Mesendoderm (in vitro differentiated cells): ENCODE measurements around the gene KCTD6.
A peak's percentile ranks its signal among the peaks of the same experiment; 100 is the strongest.

Experiments used
- DNase-seq: peaks from one replicate; pipeline ENCODE4 v3.0.0; 2013
- H2AK5ac ChIP-seq: 2 replicates; pipeline ENCODE4 v1.6.1; 2013; ENCODE audit warnings: low read length, inconsistent platforms
- H2BK120ac ChIP-seq: 2 replicates; pipeline ENCODE4 v1.6.1; 2013; ENCODE audit warnings: low read depth, mild to moderate bottlenecking, low read length, moderate library complexity, mixed read lengths
- H2BK15ac ChIP-seq: replicated peaks from 2 replicates; pipeline ENCODE4 v1.6.1; 2013; ENCODE audit warnings: low read depth, mild to moderate bottlenecking, moderate library complexity
- H2BK5ac ChIP-seq: 2 replicates; pipeline ENCODE4 v1.6.1; 2013; ENCODE audit warnings: low read length, inconsistent platforms
- H3K18ac ChIP-seq: 2 replicates; pipeline ENCODE4 v1.6.1; 2013; ENCODE audit warnings: mild to moderate bottlenecking, low read length, mixed read lengths
- H3K23ac ChIP-seq: one replicate; pipeline ENCODE4 v1.6.1; 2013; ENCODE audit warnings: low read length
- H3K27ac ChIP-seq: 2 replicates; pipeline ENCODE4 v1.5.1; 2013; ENCODE audit warnings: low read depth, mild to moderate bottlenecking, inconsistent platforms, low read length, moderate library complexity
- H3K27me3 ChIP-seq: 2 replicates; pipeline ENCODE4 v1.6.1; 2013; ENCODE audit warnings: low read length, control low read depth, mild to moderate bottlenecking, inconsistent platforms; ENCODE audit not compliant: insufficient read depth, poor library complexity
- H3K36me3 ChIP-seq: 2 replicates; pipeline ENCODE4 v1.6.1; 2013; ENCODE audit warnings: low read length, inconsistent platforms; ENCODE audit not compliant: control insufficient read depth, insufficient read depth
- H3K4ac ChIP-seq: one replicate; pipeline ENCODE4 v1.6.1; 2013; ENCODE audit warnings: low read depth, mild to moderate bottlenecking, low read length, moderate library complexity
- H3K4me1 ChIP-seq: 2 replicates; pipeline ENCODE4 v1.6.1; 2013; ENCODE audit warnings: low read depth, low read length, inconsistent platforms; ENCODE audit not compliant: control insufficient read depth
- H3K4me2 ChIP-seq: 2 replicates; pipeline ENCODE4 v1.6.1; 2013; ENCODE audit warnings: low read length
- H3K4me3 ChIP-seq: 2 replicates; pipeline ENCODE4 v1.5.1; 2013; ENCODE audit warnings: mild to moderate bottlenecking, low read length
- H3K56ac ChIP-seq: one replicate; pipeline ENCODE4 v1.6.1; 2013; ENCODE audit warnings: low read length
- H3K79me1 ChIP-seq: 2 replicates; pipeline ENCODE4 v1.6.1; 2013; ENCODE audit warnings: low read length, inconsistent platforms
- H3K79me2 ChIP-seq: 2 replicates; pipeline ENCODE4 v1.6.1; 2013; ENCODE audit warnings: mild to moderate bottlenecking, low read length; ENCODE audit not compliant: control insufficient read depth, insufficient read depth
- H3K9ac ChIP-seq: 2 replicates; pipeline ENCODE4 v1.6.1; 2013; ENCODE audit warnings: low read length, inconsistent platforms
- H4K5ac ChIP-seq: one replicate; pipeline ENCODE4 v1.6.1; 2013; ENCODE audit warnings: low read length
- H4K8ac ChIP-seq: one replicate; pipeline ENCODE4 v1.6.1; 2013; ENCODE audit warnings: low read depth, mild to moderate bottlenecking, control low read depth, low read length, moderate library complexity
- WGBS: extraction: QIAGEN DNeasy Blood & Tissue Kit; methylation state at CpG from one replicate; pipeline ENCODE4 v1.1.7; 2013; ENCODE audit warnings: low lambda C conversion rate, missing lambda C conversion rate; ENCODE audit not compliant: insufficient coverage; ENCODE audit errors: extremely low coverage; 5-methylcytosine and 5-hydroxymethylcytosine counted together

Gene KCTD6

DNA sequence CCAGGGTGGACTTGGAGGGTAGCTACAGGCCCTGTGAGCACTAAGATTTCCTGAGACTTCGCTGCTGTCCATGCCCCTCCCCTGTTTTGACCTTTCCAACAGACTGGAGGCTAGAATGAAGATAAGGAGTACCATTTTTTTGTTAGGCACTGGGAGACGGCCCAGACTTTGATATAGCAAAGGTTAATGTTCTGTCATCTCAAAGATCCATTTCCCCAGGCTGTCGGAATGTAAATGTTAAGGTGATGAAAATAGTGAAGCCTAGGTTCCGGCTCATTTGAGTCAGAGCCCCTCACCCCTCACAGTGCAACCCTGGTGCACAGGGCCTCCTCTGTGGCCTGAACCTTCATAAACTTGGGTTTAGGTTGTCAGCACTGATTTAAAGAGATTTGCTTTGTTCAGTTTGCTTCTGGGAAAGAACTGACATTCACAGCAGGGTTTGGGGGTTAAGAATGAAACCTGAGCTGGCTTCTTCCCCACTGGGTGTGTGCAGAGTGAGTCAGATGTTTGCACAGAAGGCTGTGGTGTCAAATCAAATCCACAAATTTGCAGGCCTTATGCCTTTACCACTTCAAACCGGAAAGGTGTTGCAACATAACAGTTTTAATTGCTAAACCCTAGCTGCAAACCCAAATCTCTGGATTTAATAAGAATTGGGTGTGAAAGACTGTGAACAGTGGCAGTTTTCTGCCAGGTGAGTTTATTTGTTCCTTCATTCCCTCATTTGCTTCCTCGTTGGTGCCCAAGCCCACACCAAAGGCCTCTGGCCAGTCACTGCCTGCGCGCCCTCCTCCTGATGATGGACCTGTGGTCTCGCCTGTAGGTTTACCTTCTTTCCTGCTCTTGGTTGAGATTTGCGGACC lies 20.6 kb upstream of the KCTD6 start:
- no peaks in the 10 kb centered on the region for H3K36me3 ChIP-seq
- no peak overlapping the region for H2AK5ac ChIP-seq
- no peak overlapping the region for H4K8ac ChIP-seq
- peak overlapping the region; percentile 8 for H2BK120ac ChIP-seq
- WGBS: no CpG with 5 or more reads among the region's 10 CpGs
- H3K23ac ChIP-seq: no peak overlapping the region
- H3K79me1 ChIP-seq: no peaks in the 10 kb centered on the region
- no peak overlapping the region for H3K4me3 ChIP-seq
- H2BK5ac ChIP-seq: peak overlapping the region; percentile 72
- no peaks in the 10 kb centered on the region for H3K27me3 ChIP-seq
- no peak overlapping the region for H3K4me2 ChIP-seq
- H3K79me2 ChIP-seq: no peaks in the 10 kb centered on the region
- peak overlapping the region; percentile 31 for H3K9ac ChIP-seq
- no peak overlapping the region for H4K5ac ChIP-seq
- peak overlapping the region; percentile 78 for H3K27ac ChIP-seq
- H3K18ac ChIP-seq: peak overlapping the region; percentile 70
- peak overlapping the region; percentile 47 for H3K4ac ChIP-seq
- H3K4me1 ChIP-seq: peaks cover 21% of the 10 kb centered on the region
- peak overlapping the region; percentile 45 for H3K56ac ChIP-seq
- peak; percentile 60 for DNase-seq
- H2BK15ac ChIP-seq: no peak overlapping the region

GRCh38 chr3:58473275-58473674 lies 18.6 kb upstream of the KCTD6 start:
- peak; percentile 57 for DNase-seq
- no peak overlapping the region for H3K27ac ChIP-seq
- WGBS: no CpG with 5 or more reads among the region's 1 CpG

GRCh38 chr3:58474348-58474911 lies 17.5 kb upstream of the KCTD6 start:
- Histone ChIP-seq H3K56ac (no peak overlapping the region), H3K4me2 (no peak overlapping the region), H2AK5ac (no peak overlapping the region), H2BK15ac (no peak overlapping the region), H3K27me3 (no peaks in the 10 kb centered on the region), H3K18ac (peak overlapping the region; percentile 20), H3K4me3 (no peak overlapping the region), H4K5ac (no peak overlapping the region), H2BK120ac (peak overlapping the region; percentile 89), H3K79me1 (no peaks in the 10 kb centered on the region), H3K23ac (no peak overlapping the region), H3K4me1 (peaks cover 21% of the 10 kb centered on the region), H2BK5ac (no peak overlapping the region), H3K79me2 (no peaks in the 10 kb centered on the region), H3K4ac (no peak overlapping the region), H3K36me3 (no peaks in the 10 kb centered on the region), H4K8ac (no peak overlapping the region), H3K9ac (no peak overlapping the region), H3K27ac (no peak overlapping the region)
- no peak for DNase-seq
- no CpG with 5 or more reads among the region's 1 CpG for WGBS

More at GRCh38 chr3:58473275-58473674, 18.6 kb upstream of the KCTD6 start:
- Histone ChIP-seq H2AK5ac (no peak overlapping the region), H3K4me3 (no peak overlapping the region), H3K4me1 (peaks cover 21% of the 10 kb centered on the region), H4K5ac (no peak overlapping the region), H3K27me3 (no peaks in the 10 kb centered on the region), H3K23ac (no peak overlapping the region), H3K4me2 (no peak overlapping the region), H4K8ac (no peak overlapping the region), H3K79me1 (no peaks in the 10 kb centered on the region), H2BK120ac (no peak overlapping the region), H2BK5ac (no peak overlapping the region), H3K18ac (peak overlapping the region; percentile 13), H3K4ac (peak overlapping the region; percentile 42), H3K36me3 (no peaks in the 10 kb centered on the region), H3K79me2 (no peaks in the 10 kb centered on the region), H2BK15ac (no peak overlapping the region), H3K56ac (no peak overlapping the region), H3K9ac (no peak overlapping the region)

- no CpG with 5 or more reads among the region's 3 CpGs for WGBS
- no peak overlapping the region for H3K4me3 ChIP-seq
- no peaks in the 10 kb centered on the region for H3K79me2 ChIP-seq
- H3K27me3 ChIP-seq: no peaks in the 10 kb centered on the region
- H3K23ac ChIP-seq: no peak overlapping the region
- H2BK15ac ChIP-seq: no peak overlapping the region
- no peak overlapping the region for H2AK5ac ChIP-seq
- no peak overlapping the region for H3K4me2 ChIP-seq
- H3K4ac ChIP-seq: no peak overlapping the region
- no peak overlapping the region for H3K56ac ChIP-seq
- H3K9ac ChIP-seq: no peak overlapping the region
- H2BK120ac ChIP-seq: no peak overlapping the region
- no peak overlapping the region for H2BK5ac ChIP-seq
- no peaks in the 10 kb centered on the region for H3K36me3 ChIP-seq
- no peak overlapping the region for H4K5ac ChIP-seq
- H3K4me1 ChIP-seq: peaks cover 21% of the 10 kb centered on the region
- H3K79me1 ChIP-seq: no peaks in the 10 kb centered on the region
- H3K27ac ChIP-seq: no peak overlapping the region
- no peak overlapping the region for H3K18ac ChIP-seq
- H4K8ac ChIP-seq: no peak overlapping the region
- no peak for DNase-seq
Observed at GRCh38 chr3:58474967-58475578, 16.8 kb upstream of the KCTD6 start.

DNA sequence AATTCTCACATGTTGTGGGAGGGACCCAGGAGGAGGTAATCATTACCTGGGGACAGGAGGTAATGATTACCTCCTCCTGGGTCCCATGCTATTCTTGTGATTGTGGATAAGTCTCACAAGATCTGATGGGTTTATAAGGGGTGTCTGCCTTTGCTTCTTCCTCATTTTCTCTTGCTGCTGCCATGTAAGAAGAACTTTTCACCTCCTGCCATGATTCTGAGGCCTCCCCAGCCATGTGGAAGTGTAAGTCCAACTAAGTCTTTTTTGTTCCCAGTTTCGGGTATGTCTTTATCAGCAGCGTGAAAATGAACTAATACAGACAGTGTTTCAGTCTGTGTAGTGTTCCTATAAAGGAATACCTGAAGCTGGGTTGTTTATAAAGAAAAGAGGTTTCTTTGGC lies 13.1 kb upstream of the KCTD6 start:
- no peaks in the 10 kb centered on the region for H3K79me2 ChIP-seq
- no peaks in the 10 kb centered on the region for H3K79me1 ChIP-seq
- H3K27me3 ChIP-seq: no peaks in the 10 kb centered on the region
- H3K9ac ChIP-seq: no peak overlapping the region
- H2BK15ac ChIP-seq: no peak overlapping the region
- H3K4me2 ChIP-seq: no peak overlapping the region
- no peak overlapping the region for H2AK5ac ChIP-seq
- peaks cover 5% of the 10 kb centered on the region for H3K4me1 ChIP-seq
- no peak overlapping the region for H3K23ac ChIP-seq
- no peak overlapping the region for H4K8ac ChIP-seq
- no peak overlapping the region for H3K4ac ChIP-seq
- H2BK120ac ChIP-seq: no peak overlapping the region
- no peaks in the 10 kb centered on the region for H3K36me3 ChIP-seq
- H3K56ac ChIP-seq: no peak overlapping the region
- H3K18ac ChIP-seq: no peak overlapping the region
- H3K27ac ChIP-seq: no peak overlapping the region
- no peak overlapping the region for H2BK5ac ChIP-seq
- DNase-seq: no peak
- H4K5ac ChIP-seq: no peak overlapping the region
- WGBS: no CpG with 5 or more reads among the region's 2 CpGs
- no peak overlapping the region for H3K4me3 ChIP-seq
